Spinal cord (tissue), 10 donors: Measurements from ENCODE around the gene DIO2. TPM values are rescaled to one million over a fixed set of nuclear protein-coding genes. Genes with fewer than 3 reads are reported as not detected.

Source experiments
- DNase-seq, 6 donors: peaks; one replicate each; pipeline versions ENCODE4 v3.0.0 to v3.0.0-alpha.2; 2013 to 2015; ENCODE audit warnings: low spot score in 6 of 6, low read depth in 4 of 6
- H3K27ac ChIP-seq: one replicate; pipeline ENCODE4 v1.5.1; 2013; ENCODE audit warnings: low read depth, low read length, control low read depth
- H3K27me3 ChIP-seq: one replicate; pipeline ENCODE4 v1.6.1; 2013; ENCODE audit warnings: low read length; ENCODE audit not compliant: control insufficient read depth, insufficient read depth
- H3K36me3 ChIP-seq: one replicate; pipeline ENCODE4 v1.6.1; 2013; ENCODE audit warnings: low read length; ENCODE audit not compliant: control insufficient read depth, insufficient read depth
- H3K4me1 ChIP-seq: one replicate; pipeline ENCODE4 v1.6.1; 2013; ENCODE audit warnings: low read length; ENCODE audit not compliant: control insufficient read depth, insufficient read depth
- H3K4me3 ChIP-seq: one replicate; pipeline ENCODE4 v1.5.1; 2013; ENCODE audit warnings: low read depth, low read length, control low read depth
- H3K9me3 ChIP-seq: one replicate; pipeline ENCODE4 v1.6.1; 2013; ENCODE audit warnings: low read length; ENCODE audit not compliant: control insufficient read depth, insufficient read depth
- WGBS: methylation state at CpG from one replicate; pipeline ENCODE4 v1.1.5; 2013; ENCODE audit warnings: missing lambda C conversion rate; ENCODE audit not compliant: insufficient coverage; 5-methylcytosine and 5-hydroxymethylcytosine counted together
- polyA plus RNA-seq, 2 donors: library from polyadenylated mRNA; unstranded; fragments of 120-200 nt; gene quantifications; one replicate each; pipeline ENCODE4 v1.2.1, GENCODE V29; 2013; ENCODE audit not compliant: insufficient read length in 2 of 2
- total RNA-seq, 2 donors: library from RNA; depleted of rRNA in 1 of 2; stranded (reverse); fragments of 120-200 nt in 1 of 2; fragments of >200 nt in 1 of 2; gene quantifications; one replicate each; pipeline versions ENCODE4 v1.2.3 to v1.2.4, GENCODE V29; 2013 to 2014
- donor health status: healthy.

The DIO2 gene
- total and polyA plus RNA-seq, 4 donors = 2.2 to 9.0 (median 3.8) TPM

DNA sequence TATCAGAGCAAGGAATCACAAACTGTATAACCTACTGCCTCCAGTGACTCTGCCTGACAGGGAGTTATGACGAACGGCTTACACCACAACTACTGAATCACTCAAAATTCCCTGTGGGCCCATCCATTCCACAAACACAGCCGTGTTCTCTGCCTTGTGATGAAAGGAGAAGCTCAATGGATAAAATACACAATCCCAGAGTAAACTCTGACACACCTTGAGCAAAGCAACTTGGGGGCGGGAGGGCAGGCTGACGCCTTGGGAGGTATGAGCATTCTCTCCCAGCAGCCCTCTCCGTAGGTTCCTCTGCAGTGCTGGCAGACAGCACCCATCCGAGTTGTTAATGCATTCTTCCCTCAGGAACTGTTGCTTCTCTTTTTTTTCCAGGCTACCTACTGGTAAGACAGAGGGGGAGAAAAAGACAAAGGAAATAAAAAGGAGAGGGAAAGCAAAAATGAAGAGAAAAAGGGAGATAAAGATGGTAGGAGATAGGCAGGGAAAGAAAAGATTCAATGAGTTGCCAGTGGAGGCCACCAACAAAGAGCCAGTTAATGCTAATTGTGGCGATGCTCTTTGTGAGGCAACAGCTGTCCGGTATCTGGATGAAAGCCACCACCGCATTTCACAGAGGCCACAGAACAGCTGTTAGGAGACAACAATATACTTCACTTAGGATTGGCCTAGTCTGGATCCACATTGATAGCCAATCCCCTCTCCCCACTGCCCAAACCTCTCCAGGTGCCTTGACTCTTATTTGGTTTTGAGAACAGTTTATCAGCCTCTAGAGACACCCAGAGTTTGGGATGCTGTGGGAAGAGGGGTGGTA is 4.7 kb upstream of the DIO2 start:
- no peak overlapping the region for H3K4me3 ChIP-seq

DNA sequence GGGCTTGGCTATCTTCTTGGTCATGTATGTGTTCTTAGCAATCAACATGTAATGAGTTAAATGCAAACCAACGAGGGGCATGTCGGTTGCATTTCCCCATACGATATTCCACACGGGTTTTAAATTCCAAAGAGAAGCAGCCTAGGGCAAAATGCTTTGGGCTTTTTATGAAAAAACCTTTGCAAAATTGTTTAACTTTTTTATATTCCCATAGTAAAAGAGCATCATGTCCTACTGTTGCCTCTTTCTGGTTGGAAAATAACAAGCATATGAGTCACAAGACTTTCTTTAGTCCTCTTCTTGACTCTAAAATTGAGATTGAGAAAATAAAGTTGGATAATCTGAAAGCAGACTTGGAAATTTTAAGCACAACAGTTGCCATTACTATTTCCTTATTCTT is 3.8 kb upstream of the DIO2 start:
- DNase-seq = no peak
- 91% methylated on average over 4 of the region's 4 CpGs for WGBS
- no peak overlapping the region for H3K27ac ChIP-seq

More for the DNA sequence above, 4.7 kb upstream of the DIO2 start:
- 68% methylated on average over 7 of the region's 10 CpGs for WGBS
- Histone ChIP-seq H3K27ac (no peak overlapping the region), H3K27me3 (no peaks in the 10 kb centered on the region), H3K36me3 (no peaks in the 10 kb centered on the region), H3K4me1 (peaks cover 3% of the 10 kb centered on the region), H3K9me3 (no peaks in the 10 kb centered on the region)
- peak in 1 of 6 donors; percentile 20 for DNase-seq

DNA sequence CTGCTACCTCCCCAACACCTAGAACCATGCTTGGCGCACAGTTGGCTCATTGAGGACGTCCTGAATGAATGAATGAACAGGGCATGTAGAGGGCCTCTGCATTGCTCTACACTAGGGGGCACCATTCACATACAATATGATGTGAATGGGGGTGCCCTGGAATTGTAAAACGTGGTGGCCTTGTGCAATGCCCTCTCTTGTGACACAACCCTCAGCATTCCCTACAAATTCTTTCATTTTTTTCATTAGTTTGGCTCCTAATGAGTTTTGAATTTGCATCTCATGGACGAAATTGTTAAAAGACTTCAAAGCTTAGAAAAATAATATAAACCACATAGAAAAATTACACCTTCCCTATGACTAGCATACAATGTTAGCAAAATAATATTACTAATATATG is 2.3 kb upstream of the DIO2 start:
- WGBS = 33% methylated on average over 1 of the region's 4 CpGs
- H3K4me1 ChIP-seq = peaks cover 3% of the 10 kb centered on the region
- DNase-seq = no peak
- H3K9me3 ChIP-seq = no peaks in the 10 kb centered on the region
- no peaks in the 10 kb centered on the region for H3K27me3 ChIP-seq
- H3K4me3 ChIP-seq = no peak overlapping the region
- H3K36me3 ChIP-seq = no peaks in the 10 kb centered on the region
- H3K27ac ChIP-seq = no peak overlapping the region

More for the DNA sequence above, 3.8 kb upstream of the DIO2 start:
- Histone ChIP-seq H3K4me1 (peaks cover 3% of the 10 kb centered on the region), H3K36me3 (no peaks in the 10 kb centered on the region), H3K9me3 (no peaks in the 10 kb centered on the region), H3K4me3 (no peak overlapping the region), H3K27me3 (no peaks in the 10 kb centered on the region)

DNA sequence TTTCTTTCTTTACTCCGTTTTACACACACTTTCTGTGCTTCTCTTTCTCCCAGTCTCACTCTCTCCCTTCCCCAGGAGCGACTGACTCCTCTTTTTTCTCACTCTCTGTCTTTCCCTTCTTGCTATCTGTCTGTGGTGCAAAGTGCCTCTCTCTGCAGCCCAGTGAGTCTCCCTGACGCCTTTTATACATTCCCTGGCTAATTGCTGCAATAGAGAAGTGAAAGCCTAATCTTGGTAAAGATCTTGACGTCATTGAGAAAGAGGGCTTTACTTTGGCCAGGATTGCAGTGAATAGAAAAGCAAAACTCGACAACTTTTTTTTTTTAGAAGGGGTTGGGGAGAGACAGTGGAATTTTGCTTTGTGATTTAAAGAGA is 706 bp upstream of the DIO2 start:
- Histone ChIP-seq H3K4me1 (peaks cover 3% of the 10 kb centered on the region), H3K4me3 (peak overlapping the region; percentile 41), H3K27ac (no peak overlapping the region), H3K27me3 (no peaks in the 10 kb centered on the region), H3K36me3 (no peaks in the 10 kb centered on the region), H3K9me3 (no peaks in the 10 kb centered on the region)
- WGBS = 13% methylated on average over 1 of the region's 5 CpGs
- DNase-seq = peak in 2 of 6 donors; percentile 13 to 59

DNA sequence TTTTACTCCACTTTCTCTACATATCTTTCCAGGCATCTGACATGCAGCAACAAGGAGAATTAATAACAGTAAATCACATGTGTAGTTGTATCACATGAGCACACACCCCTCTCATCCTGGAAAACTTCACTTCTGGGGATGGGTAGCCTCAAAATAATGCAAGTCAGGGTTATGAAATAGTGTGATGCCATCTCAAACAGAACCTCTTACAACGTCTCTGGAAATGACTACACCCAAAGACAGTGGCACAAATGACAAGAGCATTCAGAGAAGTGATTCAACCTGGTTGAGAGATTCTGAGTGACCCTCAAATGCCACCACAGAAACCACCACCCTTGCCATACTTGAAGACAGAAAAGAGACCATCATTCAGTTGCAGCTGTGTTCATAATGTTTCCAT is 2.8 kb downstream of the DIO2 start:
- peaks cover 3% of the 10 kb centered on the region for H3K4me1 ChIP-seq
- no peaks in the 10 kb centered on the region for H3K36me3 ChIP-seq
- no CpG with 5 or more reads among the region's 1 CpG for WGBS
- H3K27me3 ChIP-seq = no peaks in the 10 kb centered on the region
- no peak overlapping the region for H3K27ac ChIP-seq
- H3K4me3 ChIP-seq = no peak overlapping the region
- DNase-seq = no peak
- no peaks in the 10 kb centered on the region for H3K9me3 ChIP-seq

DNA sequence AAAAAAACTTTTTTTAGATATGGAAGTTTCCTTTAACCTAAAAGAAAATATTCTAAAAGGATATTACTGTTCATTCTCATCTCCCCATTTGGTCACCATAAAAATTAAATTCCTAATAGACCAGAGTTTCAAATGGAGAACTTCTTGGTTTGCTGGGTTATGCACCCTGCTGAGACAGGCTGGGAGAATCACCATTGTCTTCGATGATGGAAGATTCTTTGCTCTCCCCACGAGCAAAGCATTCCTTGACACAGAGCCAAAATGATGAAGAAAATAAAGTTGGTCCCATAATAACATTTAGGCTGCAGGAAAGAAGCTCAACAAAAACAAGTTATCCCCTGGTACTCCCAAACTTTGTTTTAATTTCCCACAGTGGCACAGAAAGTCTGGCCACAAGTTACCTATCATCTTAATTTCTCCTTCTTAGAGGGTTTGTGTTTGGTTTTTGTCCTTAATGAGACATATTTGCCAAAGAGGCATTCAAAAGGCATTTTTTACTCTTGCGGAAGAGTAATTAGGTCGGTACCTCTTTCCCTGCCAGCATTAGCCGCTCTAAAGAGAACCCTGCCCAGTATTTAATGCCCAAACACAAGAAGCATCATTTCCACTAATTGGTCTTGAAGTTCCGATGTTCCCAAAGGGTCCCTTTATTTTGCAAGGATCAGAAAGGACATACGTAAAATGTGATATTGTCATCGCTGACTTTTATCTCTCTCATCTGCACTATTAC is 4.8 kb downstream of the DIO2 start:
- H3K27ac ChIP-seq = no peak overlapping the region

DNA sequence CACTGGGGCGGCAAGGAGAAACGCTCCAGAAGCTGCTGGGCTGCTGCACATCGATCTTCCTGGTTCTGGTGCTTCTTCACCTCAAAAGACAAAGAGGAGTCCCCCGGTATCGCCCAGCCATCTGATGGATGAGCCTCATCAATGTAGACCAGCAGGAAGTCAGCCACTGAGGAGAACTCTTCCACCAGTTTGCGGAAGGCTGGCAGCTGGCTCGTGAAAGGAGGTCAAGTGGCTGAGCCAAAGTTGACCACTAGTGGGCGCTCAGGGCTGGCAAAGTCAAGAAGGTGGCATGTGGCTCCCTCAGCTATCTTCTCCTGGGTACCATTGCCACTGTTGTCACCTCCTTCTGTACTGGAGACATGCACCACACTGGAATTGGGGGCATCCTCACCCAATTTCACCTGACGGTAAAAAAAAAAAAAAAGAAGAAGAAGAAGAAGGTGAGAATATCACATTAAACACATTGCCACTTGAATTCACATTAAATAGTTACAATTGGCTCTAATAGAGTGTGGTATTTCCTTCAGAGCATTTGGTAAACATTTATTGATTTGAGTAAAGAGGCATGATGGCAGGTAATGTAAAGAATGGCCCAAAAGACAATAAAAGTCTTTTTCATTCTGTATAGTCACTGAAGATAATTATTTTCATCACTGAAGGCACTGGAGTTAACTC is 8.3 kb downstream of the DIO2 start:
- no peaks in the 10 kb centered on the region for H3K36me3 ChIP-seq
- H3K27ac ChIP-seq = no peak overlapping the region
- DNase-seq = no peak
- H3K4me3 ChIP-seq = no peak overlapping the region
- H3K9me3 ChIP-seq = no peaks in the 10 kb centered on the region
- WGBS = 75% methylated on average over 8 of the region's 9 CpGs
- H3K27me3 ChIP-seq = no peaks in the 10 kb centered on the region
- H3K4me1 ChIP-seq = no peaks in the 10 kb centered on the region

More for the DNA sequence above, 4.8 kb downstream of the DIO2 start:
- H3K4me1 ChIP-seq = peaks cover 3% of the 10 kb centered on the region
- H3K27me3 ChIP-seq = no peaks in the 10 kb centered on the region
- no peak overlapping the region for H3K4me3 ChIP-seq
- H3K36me3 ChIP-seq = no peaks in the 10 kb centered on the region
- DNase-seq = peak in 2 of 6 donors; percentile 28 to 52
- no peaks in the 10 kb centered on the region for H3K9me3 ChIP-seq
- 28% methylated on average over 4 of the region's 8 CpGs for WGBS

DNA sequence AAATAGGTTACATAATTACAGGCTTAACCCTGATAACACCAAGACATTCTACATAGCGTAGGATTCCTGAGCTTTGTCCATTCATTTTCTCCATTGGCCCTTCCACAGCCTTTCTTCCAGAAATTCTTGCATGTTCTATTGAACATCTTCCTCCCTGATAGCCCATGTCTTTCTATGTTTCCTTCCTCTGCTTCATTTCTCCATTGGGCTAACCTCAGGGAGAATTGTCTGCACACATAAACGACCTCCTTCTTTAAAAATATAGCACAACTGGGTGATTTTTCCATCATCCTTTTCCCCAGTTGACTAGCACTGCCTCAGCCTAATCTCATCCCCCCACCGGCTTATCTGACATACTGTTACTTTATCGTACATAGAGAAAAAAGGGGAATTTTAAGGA is 11.2 kb downstream of the DIO2 start:
- no peak for DNase-seq
- WGBS = 88% methylated on average over 2 of the region's 4 CpGs
- Histone ChIP-seq H3K9me3 (no peaks in the 10 kb centered on the region), H3K27me3 (no peaks in the 10 kb centered on the region), H3K4me1 (no peaks in the 10 kb centered on the region), H3K4me3 (no peak overlapping the region), H3K36me3 (no peaks in the 10 kb centered on the region), H3K27ac (no peak overlapping the region)

DNA sequence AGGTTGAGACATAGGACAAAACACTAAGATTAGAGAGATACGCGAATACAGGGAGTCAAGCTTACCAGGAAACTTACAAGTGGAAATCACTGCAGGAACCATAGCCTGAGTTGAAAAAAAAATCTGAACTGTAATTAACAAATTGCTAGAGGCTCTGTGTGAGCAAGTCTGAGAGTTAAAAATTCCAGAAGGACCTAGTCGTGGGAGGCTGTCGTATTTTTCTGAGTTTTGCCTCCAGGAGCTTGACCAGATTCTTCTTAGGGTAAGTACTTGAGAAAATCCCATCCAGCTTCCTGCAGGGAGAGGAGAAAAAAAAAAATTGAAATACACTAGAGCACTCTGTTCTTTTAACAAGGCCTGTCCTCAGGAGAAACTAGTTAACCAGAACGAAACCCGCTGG is 22.7 kb downstream of the DIO2 start:
- no peaks in the 10 kb centered on the region for H3K36me3 ChIP-seq
- H3K4me1 ChIP-seq = no peaks in the 10 kb centered on the region
- DNase-seq = no peak
- H3K9me3 ChIP-seq = no peaks in the 10 kb centered on the region
- 97% methylated on average over 3 of the region's 6 CpGs for WGBS
- H3K4me3 ChIP-seq = no peak overlapping the region
- no peaks in the 10 kb centered on the region for H3K27me3 ChIP-seq
- no peak overlapping the region for H3K27ac ChIP-seq
